ENCODE measurements around the gene ADAMTS10.

Gene ADAMTS10

GRCh38 chr19:8615024-8615423, 4.5 kb upstream of the ADAMTS10 start:
- Histone ChIP-seq H3K36me3 (ENCODE audit: insufficient read depth, low read length) (no peaks in the 10 kb centered on the region), H3K9me3 (ENCODE audit: control insufficient read depth, insufficient read depth, low read length) (no peaks in the 10 kb centered on the region), H3K4me1 (ENCODE audit: insufficient read depth, low read length) (peaks cover 5% of the 10 kb centered on the region; the same call in 1 of the 2 replicates), H3K9ac (ENCODE audit: low read depth, low read length) (no peak overlapping the region)

- H3K4me1 ChIP-seq (ENCODE audit: insufficient read depth, low read length) = peaks cover 5% of the 10 kb centered on the region; the same call in 1 of the 2 replicates
- H3K9me3 ChIP-seq (ENCODE audit: control insufficient read depth, insufficient read depth, low read length) = no peaks in the 10 kb centered on the region
- H3K36me3 ChIP-seq (ENCODE audit: insufficient read depth, low read length) = no peaks in the 10 kb centered on the region
- H3K9ac ChIP-seq (ENCODE audit: low read depth, low read length) = no peak overlapping the region
Measured at GRCh38 chr19:8614455-8614854, 3.9 kb upstream of the ADAMTS10 start.

GRCh38 chr19:8612807-8613171, 2.3 kb upstream of the ADAMTS10 start:
- no peak overlapping the region for H3K9ac ChIP-seq (ENCODE audit: low read depth, low read length)
- no peaks in the 10 kb centered on the region for H3K36me3 ChIP-seq (ENCODE audit: insufficient read depth, low read length)
- H3K4me1 ChIP-seq (ENCODE audit: insufficient read depth, low read length) = peaks cover 11% of the 10 kb centered on the region; the same call in 1 of the 2 replicates
- no peaks in the 10 kb centered on the region for H3K9me3 ChIP-seq (ENCODE audit: control insufficient read depth, insufficient read depth, low read length)

- Histone ChIP-seq H3K36me3 (ENCODE audit: insufficient read depth, low read length) (no peaks in the 10 kb centered on the region; the same call in 1 of the 2 replicates), H3K9me3 (ENCODE audit: control insufficient read depth, insufficient read depth, low read length) (no peaks in the 10 kb centered on the region), H3K4me1 (ENCODE audit: insufficient read depth, low read length) (peaks cover 11% of the 10 kb centered on the region; the same call in 1 of the 2 replicates), H3K9ac (ENCODE audit: low read depth, low read length) (no peak overlapping the region)
Measured at GRCh38 chr19:8611877-8612806, 1.6 kb upstream of the ADAMTS10 start.

- H3K9ac ChIP-seq (ENCODE audit: low read depth, low read length) = no peak overlapping the region
- H3K4me1 ChIP-seq (ENCODE audit: insufficient read depth, low read length) = peaks cover 11% of the 10 kb centered on the region; the same call in 1 of the 2 replicates
- H3K36me3 ChIP-seq (ENCODE audit: insufficient read depth, low read length) = no peaks in the 10 kb centered on the region; the same call in 1 of the 2 replicates
- H3K9me3 ChIP-seq (ENCODE audit: control insufficient read depth, insufficient read depth, low read length) = no peaks in the 10 kb centered on the region
Measured at GRCh38 chr19:8611391-8611876, 919 bp upstream of the ADAMTS10 start.

- H3K9ac ChIP-seq (ENCODE audit: low read depth, low read length) = no peak overlapping the region
- peaks cover 11% of the 10 kb centered on the region; the same call in 1 of the 2 replicates for H3K4me1 ChIP-seq (ENCODE audit: insufficient read depth, low read length)
- H3K36me3 ChIP-seq (ENCODE audit: insufficient read depth, low read length) = no peaks in the 10 kb centered on the region; the same call in 1 of the 2 replicates
- H3K9me3 ChIP-seq (ENCODE audit: control insufficient read depth, insufficient read depth, low read length) = no peaks in the 10 kb centered on the region
Measured at GRCh38 chr19:8610936-8611300, 403 bp upstream of the ADAMTS10 start.

- H3K9me3 ChIP-seq (ENCODE audit: control insufficient read depth, insufficient read depth, low read length) = peaks cover 4% of the 10 kb centered on the region; the same call in 1 of the 2 replicates
- no peaks in the 10 kb centered on the region; the same call in 1 of the 2 replicates for H3K36me3 ChIP-seq (ENCODE audit: insufficient read depth, low read length)
- H3K4me1 ChIP-seq (ENCODE audit: insufficient read depth, low read length) = peaks cover 11% of the 10 kb centered on the region; the same call in 1 of the 2 replicates
- H3K9ac ChIP-seq (ENCODE audit: low read depth, low read length) = peak overlapping the region; percentile 56
Measured at GRCh38 chr19:8609279-8610040, 1.1 kb downstream of the ADAMTS10 start.

GRCh38 chr19:8608941-8609278, 1.6 kb downstream of the ADAMTS10 start:
- Histone ChIP-seq H3K4me1 (ENCODE audit: insufficient read depth, low read length) (peaks cover 11% of the 10 kb centered on the region; the same call in 1 of the 2 replicates), H3K9ac (ENCODE audit: low read depth, low read length) (peak overlapping the region; percentile 56; the same call in 1 of the 2 replicates), H3K36me3 (ENCODE audit: insufficient read depth, low read length) (no peaks in the 10 kb centered on the region; the same call in 1 of the 2 replicates), H3K9me3 (ENCODE audit: control insufficient read depth, insufficient read depth, low read length) (peaks cover 4% of the 10 kb centered on the region; the same call in 1 of the 2 replicates)

- Histone ChIP-seq H3K9me3 (ENCODE audit: control insufficient read depth, insufficient read depth, low read length) (peaks cover 4% of the 10 kb centered on the region; the same call in 1 of the 2 replicates), H3K9ac (ENCODE audit: low read depth, low read length) (no peak overlapping the region), H3K36me3 (ENCODE audit: insufficient read depth, low read length) (no peaks in the 10 kb centered on the region; the same call in 1 of the 2 replicates), H3K4me1 (ENCODE audit: insufficient read depth, low read length) (peaks cover 11% of the 10 kb centered on the region; the same call in 1 of the 2 replicates)
Measured at GRCh38 chr19:8607386-8607785, 3.1 kb downstream of the ADAMTS10 start.

GRCh38 chr19:8605514-8605913, 5.0 kb downstream of the ADAMTS10 start:
- peaks cover 4% of the 10 kb centered on the region; the same call in 1 of the 2 replicates for H3K9me3 ChIP-seq (ENCODE audit: control insufficient read depth, insufficient read depth, low read length)
- no peak overlapping the region for H3K9ac ChIP-seq (ENCODE audit: low read depth, low read length)
- peaks cover 6% of the 10 kb centered on the region; the same call in 1 of the 2 replicates for H3K4me1 ChIP-seq (ENCODE audit: insufficient read depth, low read length)
- no peaks in the 10 kb centered on the region; the same call in 1 of the 2 replicates for H3K36me3 ChIP-seq (ENCODE audit: insufficient read depth, low read length)

- Histone ChIP-seq H3K4me1 (ENCODE audit: insufficient read depth, low read length) (no peaks in the 10 kb centered on the region), H3K9ac (ENCODE audit: low read depth, low read length) (no peak overlapping the region), H3K36me3 (ENCODE audit: insufficient read depth, low read length) (peaks cover 3% of the 10 kb centered on the region; the same call in 1 of the 2 replicates), H3K9me3 (ENCODE audit: control insufficient read depth, insufficient read depth, low read length) (peaks cover 4% of the 10 kb centered on the region; the same call in 1 of the 2 replicates)
Measured at GRCh38 chr19:8601796-8602195, 8.7 kb downstream of the ADAMTS10 start.

GRCh38 chr19:8600816-8601215, 9.7 kb downstream of the ADAMTS10 start:
- Histone ChIP-seq H3K36me3 (ENCODE audit: insufficient read depth, low read length) (peaks cover 3% of the 10 kb centered on the region; the same call in 1 of the 2 replicates), H3K4me1 (ENCODE audit: insufficient read depth, low read length) (no peaks in the 10 kb centered on the region), H3K9ac (ENCODE audit: low read depth, low read length) (no peak overlapping the region), H3K9me3 (ENCODE audit: control insufficient read depth, insufficient read depth, low read length) (peaks cover 4% of the 10 kb centered on the region; the same call in 1 of the 2 replicates)

GRCh38 chr19:8600064-8600463, 10.5 kb downstream of the ADAMTS10 start:
- Histone ChIP-seq H3K4me1 (ENCODE audit: insufficient read depth, low read length) (no peaks in the 10 kb centered on the region), H3K9ac (ENCODE audit: low read depth, low read length) (no peak overlapping the region), H3K36me3 (ENCODE audit: insufficient read depth, low read length) (peaks cover 3% of the 10 kb centered on the region; the same call in 1 of the 2 replicates), H3K9me3 (ENCODE audit: control insufficient read depth, insufficient read depth, low read length) (peaks cover 4% of the 10 kb centered on the region; the same call in 1 of the 2 replicates)

GRCh38 chr19:8596168-8596567, 14.3 kb downstream of the ADAMTS10 start:
- Histone ChIP-seq H3K9ac (ENCODE audit: low read depth, low read length) (no peak overlapping the region), H3K9me3 (ENCODE audit: control insufficient read depth, insufficient read depth, low read length) (peaks cover 5% of the 10 kb centered on the region), H3K4me1 (ENCODE audit: insufficient read depth, low read length) (no peaks in the 10 kb centered on the region), H3K36me3 (ENCODE audit: insufficient read depth, low read length) (peaks cover 3% of the 10 kb centered on the region; the same call in 1 of the 2 replicates)
